IMR-90 (cell line): ENCODE measurements around the gene ATP10B.
"Not testable (repeated sequence)": the region's sequence is repeated elsewhere in the genome, so short reads cannot be mapped to it uniquely, and the experiment has no call there.

Source experiments
- BHLHE40 ChIP-seq: fragments of 150-350 bp; IDR thresholded peaks from 2 replicates; pipeline ENCODE4 v1.6.1; 2016; ENCODE audit warnings: mild to moderate bottlenecking, low read depth, low read length
- MAFK ChIP-seq: IDR thresholded peaks from 2 replicates; pipeline ENCODE4 v1.6.1; 2012; ENCODE audit warnings: low read depth, low read length, improper control_type of control experiment
- MAZ ChIP-seq: IDR thresholded peaks from 2 replicates; pipeline ENCODE4 v1.6.1; 2012; ENCODE audit warnings: low read depth, mild to moderate bottlenecking, low read length, improper control_type of control experiment, moderate library complexity, borderline replicate concordance
- MXI1 ChIP-seq: IDR thresholded peaks from 2 replicates; pipeline ENCODE4 v1.6.1; 2012; ENCODE audit warnings: low read depth, mild to moderate bottlenecking, low read length, moderate library complexity, borderline replicate concordance
- POLR2A ChIP-seq: IDR thresholded peaks from 2 replicates; pipeline ENCODE4 v1.6.1; 2012; ENCODE audit warnings: mild to moderate bottlenecking, low read depth, low read length
- RAD21 ChIP-seq: IDR thresholded peaks from 2 replicates; pipeline ENCODE4 v1.6.1; 2012; ENCODE audit warnings: low read length, improper control_type of control experiment
- RCOR1 ChIP-seq: IDR thresholded peaks from 2 replicates; pipeline ENCODE4 v1.6.1; 2012; ENCODE audit warnings: mild to moderate bottlenecking, low read length, improper control_type of control experiment; ENCODE audit not compliant: insufficient replicate concordance
- RFX5 ChIP-seq: IDR thresholded peaks from 2 replicates; pipeline ENCODE4 v1.8.0; 2012; ENCODE audit warnings: low read depth, mild to moderate bottlenecking, low read length, moderate library complexity
- SMC3 ChIP-seq: fragments of 150-350 bp; IDR thresholded peaks from 2 replicates; pipeline ENCODE4 v1.6.1; 2016; ENCODE audit warnings: low read depth, mild to moderate bottlenecking, antibody characterized with exemption, low read length, moderate library complexity
- TF ChIP-seq, protein P1 (sequence below): conservative IDR thresholded peaks from 2 replicates; pipeline ENCODE4 v1.5.1; 2012; ENCODE audit warnings: mild to moderate bottlenecking, low read depth, low read length, improper control_type of control experiment
- TF ChIP-seq, protein P2 (sequence below): fragments of 150-350 bp; IDR thresholded peaks from 2 replicates; pipeline ENCODE4 v1.6.1; 2017; ENCODE audit warnings: mild to moderate bottlenecking, antibody characterized with exemption, low read length, low read depth
- TF ChIP-seq, protein P3 (sequence below): fragments of 150-350 bp; IDR thresholded peaks from 2 replicates; pipeline ENCODE4 v1.6.1; 2016; ENCODE audit warnings: low read depth, mild to moderate bottlenecking, low read length, moderate library complexity, borderline replicate concordance

DNA sequence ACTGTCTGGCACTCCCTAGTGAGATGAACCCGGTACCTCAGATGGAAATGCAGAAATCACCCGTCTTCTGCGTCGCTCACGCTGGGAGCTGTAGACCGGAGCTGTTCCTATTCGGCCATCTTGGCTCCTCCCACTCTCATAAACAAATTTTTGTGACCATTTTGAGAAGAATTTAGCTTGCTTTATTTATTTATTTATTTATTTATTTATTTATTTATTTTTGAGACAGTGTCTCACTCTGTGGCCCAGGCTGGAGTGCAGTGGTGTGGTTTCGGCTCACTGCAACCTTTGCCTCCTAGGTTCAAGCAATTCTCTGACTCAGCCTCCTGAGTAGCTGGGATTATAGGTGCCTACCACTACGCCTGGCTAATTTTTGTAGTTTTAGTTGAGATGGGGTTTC lies 136.5 kb downstream of the ATP10B start:
- TF ChIP-seq, protein P1, sequence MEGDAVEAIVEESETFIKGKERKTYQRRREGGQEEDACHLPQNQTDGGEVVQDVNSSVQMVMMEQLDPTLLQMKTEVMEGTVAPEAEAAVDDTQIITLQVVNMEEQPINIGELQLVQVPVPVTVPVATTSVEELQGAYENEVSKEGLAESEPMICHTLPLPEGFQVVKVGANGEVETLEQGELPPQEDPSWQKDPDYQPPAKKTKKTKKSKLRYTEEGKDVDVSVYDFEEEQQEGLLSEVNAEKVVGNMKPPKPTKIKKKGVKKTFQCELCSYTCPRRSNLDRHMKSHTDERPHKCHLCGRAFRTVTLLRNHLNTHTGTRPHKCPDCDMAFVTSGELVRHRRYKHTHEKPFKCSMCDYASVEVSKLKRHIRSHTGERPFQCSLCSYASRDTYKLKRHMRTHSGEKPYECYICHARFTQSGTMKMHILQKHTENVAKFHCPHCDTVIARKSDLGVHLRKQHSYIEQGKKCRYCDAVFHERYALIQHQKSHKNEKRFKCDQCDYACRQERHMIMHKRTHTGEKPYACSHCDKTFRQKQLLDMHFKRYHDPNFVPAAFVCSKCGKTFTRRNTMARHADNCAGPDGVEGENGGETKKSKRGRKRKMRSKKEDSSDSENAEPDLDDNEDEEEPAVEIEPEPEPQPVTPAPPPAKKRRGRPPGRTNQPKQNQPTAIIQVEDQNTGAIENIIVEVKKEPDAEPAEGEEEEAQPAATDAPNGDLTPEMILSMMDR: not testable (repeated sequence)
- TF ChIP-seq MAZ, POLR2A, MAFK, MXI1, SMC3, BHLHE40, RFX5, RAD21, RCOR1: not testable (repeated sequence)
- TF ChIP-seq, protein P2, sequence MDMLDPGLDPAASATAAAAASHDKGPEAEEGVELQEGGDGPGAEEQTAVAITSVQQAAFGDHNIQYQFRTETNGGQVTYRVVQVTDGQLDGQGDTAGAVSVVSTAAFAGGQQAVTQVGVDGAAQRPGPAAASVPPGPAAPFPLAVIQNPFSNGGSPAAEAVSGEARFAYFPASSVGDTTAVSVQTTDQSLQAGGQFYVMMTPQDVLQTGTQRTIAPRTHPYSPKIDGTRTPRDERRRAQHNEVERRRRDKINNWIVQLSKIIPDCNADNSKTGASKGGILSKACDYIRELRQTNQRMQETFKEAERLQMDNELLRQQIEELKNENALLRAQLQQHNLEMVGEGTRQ: not testable (repeated sequence)
- TF ChIP-seq, protein P3, sequence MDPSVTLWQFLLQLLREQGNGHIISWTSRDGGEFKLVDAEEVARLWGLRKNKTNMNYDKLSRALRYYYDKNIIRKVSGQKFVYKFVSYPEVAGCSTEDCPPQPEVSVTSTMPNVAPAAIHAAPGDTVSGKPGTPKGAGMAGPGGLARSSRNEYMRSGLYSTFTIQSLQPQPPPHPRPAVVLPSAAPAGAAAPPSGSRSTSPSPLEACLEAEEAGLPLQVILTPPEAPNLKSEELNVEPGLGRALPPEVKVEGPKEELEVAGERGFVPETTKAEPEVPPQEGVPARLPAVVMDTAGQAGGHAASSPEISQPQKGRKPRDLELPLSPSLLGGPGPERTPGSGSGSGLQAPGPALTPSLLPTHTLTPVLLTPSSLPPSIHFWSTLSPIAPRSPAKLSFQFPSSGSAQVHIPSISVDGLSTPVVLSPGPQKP: not testable (repeated sequence)
